DOHH2 (cell line): Measurements from ENCODE around the gene CLK2.

Experiments used
- CTCF ChIP-seq: fragments of 200-600 bp; sonication (generic); IDR thresholded peaks from one replicate; pipeline ENCODE4 v1.5.1; 2014; ENCODE audit warnings: antibody characterized with exemption, mild to moderate bottlenecking, low read depth, low read length; ENCODE audit not compliant: poor library complexity, severe bottlenecking
- EZH2phosphoT487 ChIP-seq: fragments of 200-600 bp; sonication (generic); IDR thresholded peaks from 2 replicates; pipeline ENCODE4 v1.6.1; 2017; ENCODE audit warnings: borderline replicate concordance, mild to moderate bottlenecking, antibody characterized with exemption, low read length, moderate library complexity, mixed read lengths

GRCh38 chr1:155321639-155322503 is 48.6 kb upstream of the CLK2 start:
- no peak for TF ChIP-seq CTCF
- TF ChIP-seq EZH2phosphoT487: no peak
